HG02798 (cell line): Measurements from ENCODE around the gene PRODH2.
"Not testable (repeated sequence)": the region's sequence is repeated elsewhere in the genome, so short reads cannot be mapped to it uniquely, and the experiment has no call there.

ENCODE experiments used
- ATAC-seq: cut with Tn5 transposase; IDR thresholded peaks from one replicate; pipeline ENCODE4 v1.9.1; 2021; ENCODE audit warnings: mild to moderate bottlenecking; ENCODE audit not compliant: unreplicated experiment, poor library complexity

Gene PRODH2

DNA sequence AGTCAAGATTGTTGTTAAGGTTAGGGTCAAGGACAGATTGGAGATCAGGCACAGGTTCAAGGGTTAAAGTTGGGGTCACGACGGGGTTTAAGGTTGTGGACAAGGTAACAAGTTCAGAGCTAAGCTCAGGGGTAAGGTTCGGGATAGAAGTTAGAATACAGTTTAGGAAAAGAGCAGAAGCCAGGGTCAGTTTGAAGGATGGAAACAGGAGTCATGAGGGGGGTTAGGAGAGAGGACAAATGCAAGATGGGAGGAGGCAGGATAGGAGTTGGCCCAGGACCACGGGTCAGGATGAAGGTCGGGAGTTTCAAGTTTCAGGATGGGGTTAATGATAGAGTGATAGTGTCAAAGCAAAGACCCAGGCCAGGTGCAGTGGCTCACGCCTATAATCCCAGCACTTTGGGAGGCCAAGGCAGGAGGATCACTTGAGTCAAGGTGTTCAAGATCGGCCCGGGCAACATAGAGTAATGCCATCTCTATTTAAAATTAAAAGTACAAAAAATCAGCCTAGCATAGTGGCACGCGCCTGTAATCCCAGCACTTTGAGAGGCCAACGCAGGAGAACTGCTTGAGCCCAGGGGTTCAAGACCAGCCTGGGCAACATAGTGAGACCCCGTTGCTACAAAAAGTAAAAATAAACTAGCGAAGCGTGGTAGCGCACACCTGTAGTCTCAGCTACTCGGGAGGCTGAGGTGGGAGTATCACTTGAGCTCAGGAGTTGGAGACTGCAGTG, 32.0 kb upstream of the PRODH2 start:
- no peak for ATAC-seq

DNA sequence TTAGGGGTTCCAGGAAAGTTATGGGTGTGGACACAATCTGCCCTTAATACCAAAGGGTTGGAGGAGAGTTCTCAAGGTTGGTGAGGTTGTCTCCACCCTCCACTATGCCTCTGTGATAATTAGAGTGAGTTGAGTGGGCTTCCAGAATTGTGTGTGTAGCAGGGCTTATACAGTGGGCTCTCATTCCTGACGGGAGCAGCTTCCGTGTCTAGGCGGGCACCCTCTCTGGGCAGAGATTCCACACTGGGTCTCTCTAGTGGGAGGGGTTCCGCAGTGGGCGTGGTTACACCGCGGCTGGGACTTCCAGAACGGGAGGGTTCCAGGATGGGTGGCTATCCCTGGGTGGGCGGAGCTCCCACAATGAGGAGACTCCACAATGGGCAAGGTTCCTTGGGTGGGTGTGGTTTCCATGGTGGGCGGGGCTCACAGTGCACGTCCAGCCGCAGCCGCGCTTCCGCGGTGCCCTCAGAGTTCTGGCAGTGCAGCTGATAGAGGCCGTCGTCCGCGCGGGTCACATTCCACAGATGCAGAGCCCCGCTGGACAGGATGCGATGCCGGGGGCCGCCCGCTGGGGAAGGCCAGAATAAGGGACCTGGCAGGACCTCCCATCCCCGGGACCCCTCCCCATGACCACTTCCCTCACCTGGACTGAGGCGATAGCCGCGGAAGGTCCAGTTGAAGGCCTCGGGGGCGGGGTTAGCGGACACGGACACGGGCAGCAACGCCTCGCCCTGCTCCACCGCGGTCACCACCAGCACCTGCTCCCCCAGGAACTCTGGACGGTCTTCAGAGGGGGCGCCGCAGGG, 31.2 kb upstream of the PRODH2 start:
- no peak for ATAC-seq

DNA sequence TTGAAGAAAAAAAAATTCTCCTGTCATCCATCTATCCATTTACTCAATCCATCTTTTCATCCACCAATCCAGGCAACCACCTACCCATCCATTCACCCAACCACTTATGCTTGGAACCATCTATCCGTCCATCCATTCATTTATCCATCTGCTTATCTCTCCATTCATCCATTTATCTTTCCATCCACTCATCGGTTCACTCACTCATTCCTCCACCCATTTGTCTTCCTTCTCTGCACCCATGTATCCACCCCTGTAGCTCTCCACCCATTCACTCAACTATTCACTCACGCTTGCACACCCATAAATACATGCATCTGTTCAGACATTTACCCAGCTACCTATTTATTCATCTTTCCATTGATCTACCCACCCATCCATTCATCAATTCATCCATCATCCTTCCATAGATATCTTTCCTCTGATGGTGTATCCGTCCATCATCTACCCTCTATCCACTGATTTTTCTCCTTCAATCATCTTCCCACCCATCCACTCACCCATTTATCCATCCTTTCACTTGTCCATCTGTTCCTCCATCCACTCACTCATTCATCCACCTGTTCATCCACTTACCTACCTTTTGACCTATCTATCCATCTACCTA, 30.1 kb upstream of the PRODH2 start:
- ATAC-seq: no peak

DNA sequence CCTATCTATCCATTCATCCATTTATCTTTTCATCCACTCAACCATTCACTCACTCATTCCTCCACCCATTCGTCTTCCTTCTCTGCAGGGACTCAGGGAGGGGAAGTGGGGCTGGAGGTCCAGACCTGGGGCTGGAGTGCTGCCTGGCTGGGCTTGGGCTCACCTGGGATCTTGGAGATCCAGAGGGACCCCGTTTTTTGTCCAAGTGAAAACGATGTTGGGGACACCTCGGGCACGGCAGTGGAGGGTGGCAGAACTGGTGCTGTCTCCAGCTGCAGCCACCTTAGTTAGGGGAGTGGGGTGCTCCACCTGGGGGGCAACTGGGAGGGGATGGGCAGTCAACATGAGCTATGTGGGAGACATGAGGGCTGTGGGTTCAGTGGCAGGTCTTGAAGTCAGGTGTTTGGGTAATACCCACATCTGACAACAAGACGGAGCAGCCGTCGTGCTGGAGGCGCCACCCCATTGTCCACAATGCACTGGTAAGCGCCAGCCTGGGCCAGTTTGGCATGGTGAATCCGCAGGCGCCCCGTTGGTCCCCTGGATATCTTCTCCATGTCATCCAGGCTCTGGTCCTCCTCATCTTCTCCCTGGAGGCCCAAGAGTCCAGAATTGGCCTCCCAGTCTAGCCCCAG, 29.4 kb upstream of the PRODH2 start:
- no peak for ATAC-seq

DNA sequence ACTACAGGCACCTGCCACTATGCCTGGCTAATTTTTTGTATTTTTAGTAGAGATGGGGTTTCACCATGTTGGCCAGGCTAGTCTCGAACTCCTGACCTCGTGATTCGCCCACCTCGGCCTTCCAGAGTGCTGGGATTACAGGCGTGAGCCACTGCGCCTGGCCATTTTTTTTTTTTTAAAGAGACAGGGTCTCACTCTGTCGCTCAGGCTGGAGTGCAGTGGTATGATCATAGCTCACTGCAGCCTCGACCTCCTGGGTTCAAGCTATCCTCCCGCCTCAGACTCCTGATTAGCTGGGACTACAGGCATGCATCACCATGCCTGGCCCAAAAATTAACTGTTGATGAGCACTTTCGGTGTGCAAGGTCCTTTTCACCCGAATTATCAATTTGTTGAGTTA, 23.5 kb upstream of the PRODH2 start:
- ATAC-seq: not testable (repeated sequence)

DNA sequence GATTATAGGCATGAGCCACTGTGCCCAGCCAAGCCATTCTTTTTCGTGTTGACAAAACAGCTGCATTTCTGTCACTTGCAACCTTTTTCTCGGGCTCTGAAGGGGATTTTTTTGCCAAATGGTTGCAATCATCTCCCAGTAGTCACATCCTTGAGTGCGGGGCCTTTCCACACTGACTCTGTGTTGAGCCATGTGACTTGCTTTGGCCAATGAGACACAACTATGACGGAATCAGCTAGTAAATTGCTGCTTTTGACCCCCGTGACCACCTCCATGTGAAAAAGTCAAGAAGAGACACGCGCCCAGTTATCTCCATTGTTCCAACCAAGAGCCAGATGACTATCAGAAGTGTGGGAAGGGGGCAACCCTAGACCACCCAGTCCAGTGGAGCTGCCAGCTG, 21.3 kb upstream of the PRODH2 start:
- ATAC-seq: no peak

DNA sequence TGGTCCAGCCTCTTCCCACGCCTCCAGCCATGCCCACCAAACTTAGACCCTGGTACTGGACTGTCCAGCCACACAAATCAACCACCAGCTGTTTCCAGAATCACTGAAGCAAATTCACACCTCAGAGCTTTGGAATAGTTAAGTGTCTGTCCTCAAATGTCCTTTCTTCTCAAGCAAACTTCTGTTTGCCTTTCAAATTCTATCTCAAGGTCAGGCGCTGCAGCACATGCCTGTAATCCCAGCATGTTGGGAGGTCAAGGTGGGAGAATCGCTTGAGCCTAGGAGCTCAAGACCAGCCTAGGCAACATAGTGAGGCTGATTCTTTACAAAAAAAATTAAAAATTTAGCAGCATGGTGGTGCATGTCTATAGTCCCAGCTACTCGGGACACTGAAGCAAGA, 19.4 kb upstream of the PRODH2 start:
- ATAC-seq: no peak

DNA sequence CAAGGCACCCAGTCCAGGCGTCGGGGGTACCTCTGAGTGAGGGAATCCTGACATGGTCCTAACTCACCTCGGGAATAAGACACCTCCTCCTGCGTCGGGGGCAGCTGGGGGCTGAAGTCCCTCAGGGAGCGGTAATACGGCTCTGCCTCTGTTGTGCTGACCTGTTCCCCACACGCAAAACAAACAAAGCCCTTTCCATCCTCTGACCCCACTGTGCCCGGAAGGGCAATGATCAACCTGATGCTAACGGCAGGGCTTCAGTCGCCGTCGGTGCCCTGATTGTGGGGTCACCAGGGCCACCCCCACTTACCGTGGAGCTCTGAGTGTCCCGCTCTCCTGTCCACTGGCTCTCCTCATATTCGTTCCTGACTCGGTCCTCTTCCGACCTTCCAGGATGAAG, 18.3 kb upstream of the PRODH2 start:
- ATAC-seq: no peak

DNA sequence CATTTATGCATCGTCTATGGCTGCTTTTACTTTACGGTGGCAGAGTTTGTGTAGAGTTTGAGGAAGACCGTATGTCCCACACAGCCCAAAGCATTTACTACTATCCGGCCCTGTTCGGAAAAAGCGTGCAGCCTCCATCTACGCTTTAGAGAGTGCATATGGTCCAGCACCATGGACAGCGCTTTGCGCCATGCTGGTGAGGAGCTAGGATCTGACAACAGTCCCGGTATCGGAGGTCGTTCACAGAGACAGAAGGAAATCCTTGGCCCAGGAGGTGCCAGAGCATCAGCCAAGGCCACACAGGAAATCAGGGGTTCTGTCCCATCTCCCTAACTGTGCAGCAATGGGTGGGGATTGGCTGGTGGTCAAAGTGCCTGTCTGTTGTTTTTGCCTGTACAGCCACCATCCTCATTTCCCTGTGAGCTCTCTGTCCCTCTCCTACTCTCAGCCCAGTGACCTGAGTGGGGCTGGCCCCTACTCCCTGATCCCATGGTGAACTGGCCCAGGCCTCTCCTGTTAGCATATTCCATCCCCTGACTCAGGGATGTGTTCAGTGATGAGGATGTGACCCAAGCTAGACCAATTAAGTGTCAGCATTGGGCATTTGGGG, 16.2 kb upstream of the PRODH2 start:
- ATAC-seq: no peak

DNA sequence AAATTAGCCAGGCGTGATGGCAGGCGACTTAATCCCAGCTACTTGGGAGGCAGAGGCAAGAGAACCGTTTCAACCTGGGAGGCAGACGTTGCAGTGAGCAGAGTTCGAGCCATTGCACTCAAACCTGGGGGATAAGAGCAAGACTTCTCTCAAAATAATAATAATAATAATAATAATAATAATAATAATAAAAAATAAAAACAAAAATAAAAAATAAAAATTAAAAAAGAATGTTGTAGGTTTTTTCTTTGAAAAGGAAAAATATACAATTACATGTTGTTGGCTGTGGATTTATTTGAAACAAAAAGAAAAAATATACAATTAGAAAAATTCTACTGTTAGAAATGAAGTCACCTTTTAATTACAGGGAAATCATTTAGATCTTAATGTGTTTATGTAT, 11.5 kb upstream of the PRODH2 start:
- ATAC-seq: no peak

DNA sequence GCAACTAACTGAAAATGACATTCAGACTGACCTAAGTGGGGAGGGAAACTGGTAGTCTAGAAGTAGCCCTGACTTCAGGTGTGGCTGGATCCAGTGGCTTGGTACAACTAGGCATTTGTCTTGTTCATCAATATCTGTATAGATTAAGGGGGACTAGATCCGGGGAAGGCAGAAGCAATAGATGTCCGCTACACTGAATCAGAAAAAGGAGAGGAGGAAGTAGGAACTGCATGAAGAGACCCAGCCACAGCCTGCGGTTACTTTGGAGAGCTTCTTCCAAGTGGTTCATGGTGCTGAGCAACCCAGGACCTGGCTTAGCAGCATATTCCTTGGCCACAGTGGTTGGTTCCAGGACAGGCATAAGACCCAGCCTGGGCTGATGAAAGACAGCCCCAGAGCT, 9.9 kb upstream of the PRODH2 start:
- ATAC-seq: no peak

DNA sequence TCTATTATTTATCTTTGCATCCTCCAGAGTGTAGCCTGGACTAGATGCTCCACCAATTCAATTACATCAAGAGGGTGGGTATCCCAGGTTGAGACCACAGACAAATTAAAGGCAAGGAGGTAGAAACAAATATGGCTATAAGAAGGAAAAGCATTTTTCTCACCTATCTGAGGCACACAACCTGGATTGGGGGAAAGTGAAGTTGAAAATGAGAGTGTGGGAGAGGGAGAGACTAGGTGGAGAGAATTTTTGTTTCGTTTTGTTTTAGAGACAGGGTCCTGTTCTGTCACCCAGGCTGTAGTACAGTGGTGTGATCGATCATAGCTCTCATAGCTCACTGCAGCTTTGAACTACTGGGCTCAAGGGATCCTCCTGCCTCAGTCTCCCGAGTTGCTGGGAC, 5.8 kb upstream of the PRODH2 start:
- no peak for ATAC-seq

DNA sequence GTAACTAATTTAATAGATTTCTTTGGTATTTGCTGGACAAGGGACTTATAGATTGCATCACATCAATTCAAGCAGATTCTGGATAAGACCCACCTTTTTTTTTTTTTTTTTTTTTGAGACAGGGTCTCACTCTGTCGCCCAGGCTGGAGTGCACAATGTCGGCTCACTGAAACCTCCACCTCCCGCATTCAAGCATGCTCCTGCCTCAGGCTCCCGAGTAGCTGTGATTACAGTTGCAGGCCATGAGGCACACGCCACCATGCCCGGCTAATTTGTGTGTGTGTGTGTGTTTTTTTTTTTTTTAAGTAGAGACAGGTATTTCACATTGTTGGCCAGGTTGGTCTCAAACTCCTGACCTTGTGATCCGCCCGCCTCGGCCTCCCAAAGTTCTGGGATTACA, 4.2 kb upstream of the PRODH2 start:
- no peak for ATAC-seq

DNA sequence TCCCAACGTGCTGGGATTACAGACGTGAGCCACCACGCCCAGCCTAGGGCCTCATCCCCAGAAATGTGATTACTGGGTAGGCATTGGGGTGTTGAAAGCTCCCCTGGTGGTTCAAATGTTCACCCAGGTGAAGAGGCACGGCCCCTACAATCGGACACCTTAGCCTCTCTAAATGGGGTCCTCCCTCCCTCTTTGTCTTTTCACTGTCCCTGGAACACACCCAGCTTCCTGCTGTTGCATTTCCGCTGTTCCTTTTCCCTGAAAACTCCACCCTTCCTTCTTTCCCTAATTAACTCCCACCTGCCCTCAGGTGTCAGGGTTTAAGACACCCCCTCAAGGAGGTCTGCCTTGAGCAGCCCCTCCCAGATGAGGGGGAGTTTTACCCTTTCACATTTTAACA, 3.6 kb upstream of the PRODH2 start:
- no peak for ATAC-seq

DNA sequence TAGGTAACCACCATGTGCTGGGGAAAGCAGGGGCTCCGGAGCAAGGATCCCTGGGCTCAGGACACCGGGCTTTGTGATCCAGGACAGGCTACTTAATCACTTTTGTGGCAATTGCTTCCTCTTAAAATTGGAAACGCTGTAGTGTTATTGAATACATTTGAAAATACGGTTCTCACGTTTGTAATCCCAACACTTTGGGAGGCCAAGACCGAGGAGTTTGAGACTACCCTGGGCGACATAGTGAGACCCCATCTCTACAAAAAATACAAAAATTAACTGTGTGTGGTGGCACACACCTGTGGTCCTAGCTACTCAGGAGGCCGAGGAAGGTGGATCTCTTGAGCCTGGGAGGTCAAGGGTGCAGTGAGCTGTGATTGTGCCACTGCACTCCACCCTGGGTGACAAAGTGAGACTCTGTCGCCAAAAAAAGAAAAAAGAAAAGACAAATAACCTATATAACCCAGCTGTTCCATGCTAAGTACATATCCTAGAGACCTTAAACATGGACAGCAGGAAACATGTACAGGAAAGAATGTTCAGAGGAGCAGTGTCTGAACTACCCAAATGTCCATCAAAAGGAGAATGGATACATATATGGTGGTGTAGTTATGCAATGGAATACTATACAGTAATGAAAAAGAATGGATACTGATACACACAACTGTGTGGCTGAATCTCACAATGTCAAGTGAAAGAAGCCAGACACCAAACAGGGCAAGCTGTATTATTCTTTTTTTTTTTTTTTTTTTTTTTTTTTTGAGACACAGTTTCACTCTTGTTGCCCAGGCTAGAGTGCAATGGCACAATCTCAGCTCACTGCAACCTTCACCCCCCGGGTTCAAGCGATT, 622 bp upstream of the PRODH2 start:
- ATAC-seq: no peak

DNA sequence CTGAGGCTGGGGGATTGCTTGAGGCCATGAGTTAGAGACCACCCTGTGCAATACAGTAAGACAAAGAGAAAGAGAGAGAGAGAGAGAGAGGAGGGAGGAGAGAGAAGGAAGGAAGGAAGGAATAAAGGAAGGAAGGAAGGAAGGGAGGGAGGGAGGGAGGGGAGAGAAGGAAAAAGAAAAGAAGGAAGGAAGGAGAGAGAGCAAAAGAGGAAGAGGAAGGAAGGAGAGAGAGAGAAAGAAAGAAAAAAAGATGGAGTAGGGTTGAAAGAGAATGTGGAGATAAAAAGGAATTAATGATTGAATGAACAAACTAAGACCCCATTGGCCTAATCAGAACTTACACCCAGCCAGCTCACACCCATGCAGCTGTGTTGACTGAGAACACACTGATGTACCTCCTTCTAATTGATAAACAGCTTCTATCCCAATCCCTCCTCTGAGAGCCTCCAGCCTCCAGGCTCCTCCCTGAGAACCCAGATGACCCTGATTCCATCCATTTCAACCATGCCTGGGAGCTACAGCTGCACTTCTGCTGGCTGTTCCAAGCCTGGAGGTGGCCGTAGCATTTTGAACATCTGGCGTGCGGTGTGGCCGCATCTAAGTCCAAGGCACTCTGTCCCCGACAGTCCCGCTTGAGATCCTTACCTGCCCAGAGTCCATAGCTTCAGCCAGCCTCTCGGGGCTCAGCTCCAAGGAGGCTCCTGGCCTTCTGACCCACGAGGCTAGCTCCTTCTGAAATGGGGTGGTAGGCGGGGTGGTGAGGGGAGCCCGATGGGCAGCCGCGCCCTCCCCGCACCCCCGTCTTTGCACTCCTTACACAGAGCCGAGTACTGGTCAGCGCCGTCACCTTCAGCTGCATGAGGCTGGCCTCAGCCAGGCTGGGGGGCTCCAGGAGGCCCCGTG, 1.1 kb downstream of the PRODH2 start:
- no peak for ATAC-seq

DNA sequence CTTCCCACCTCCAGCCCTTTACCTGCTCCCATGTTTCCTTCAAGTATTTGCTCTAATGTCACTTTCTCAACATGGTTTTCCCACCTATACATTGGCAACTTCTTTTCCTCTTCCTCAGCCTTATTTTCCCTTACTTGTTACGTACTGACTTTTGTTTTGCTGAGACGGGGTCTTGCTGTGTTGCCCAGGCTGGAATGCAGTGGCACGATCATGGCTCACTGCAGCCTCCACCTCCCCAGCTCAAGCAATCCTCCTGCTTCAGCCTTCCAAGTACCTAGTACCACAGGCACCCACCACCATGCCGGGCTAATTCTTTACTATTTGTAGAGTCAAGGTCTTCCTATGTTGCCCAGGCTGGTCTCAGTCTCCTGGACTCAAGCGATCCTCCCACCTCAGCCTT, 5.0 kb downstream of the PRODH2 start:
- ATAC-seq: no peak

DNA sequence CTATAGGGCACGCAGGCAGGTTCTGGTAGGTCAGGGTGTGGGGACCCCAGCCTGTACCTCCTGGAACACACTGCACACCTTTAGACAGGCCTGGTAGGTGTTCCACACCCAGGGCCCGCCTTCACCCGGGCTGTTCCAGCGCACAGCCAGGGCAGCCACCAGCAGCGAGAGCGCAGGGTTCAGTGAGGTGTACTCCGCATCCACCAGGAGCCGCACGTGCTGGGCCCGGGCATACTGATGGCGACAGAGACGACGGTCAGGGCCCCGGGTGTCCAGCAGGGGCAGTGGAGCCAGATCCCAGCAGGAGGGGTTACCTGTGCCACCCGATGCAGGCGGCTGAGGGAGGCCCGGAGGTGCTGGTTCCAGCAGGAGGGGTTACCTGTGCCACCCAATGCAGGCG, 6.0 kb downstream of the PRODH2 start:
- ATAC-seq: no peak
